B cell (primary cell): ENCODE measurements around the gene C20orf144.

Source experiments
- CTCF ChIP-seq: fragments of 200-600 bp; IDR thresholded peaks from one replicate; pipeline ENCODE4 v1.8.0; 2022; ENCODE audit warnings: antibody characterized with exemption, mild to moderate bottlenecking
- EZH2 ChIP-seq: IDR thresholded peaks from 2 replicates; pipeline ENCODE4 v1.6.1; 2012; ENCODE audit warnings: borderline replicate concordance, low read depth, mild to moderate bottlenecking, moderate library complexity, low read length; ENCODE audit not compliant: insufficient read depth, poor library complexity, severe bottlenecking

- TF ChIP-seq CTCF, result no peak
- no peak for TF ChIP-seq EZH2
Observed at GRCh38 chr20:33672426-33673113, 10.4 kb downstream of the C20orf144 start.
